HEK293T (cell line): ENCODE results near the gene GLI1.
A peak's percentile ranks its signal among the peaks of the same experiment; 100 is the strongest.
"Not testable (repeated sequence)": the region's sequence is repeated elsewhere in the genome, so short reads cannot be mapped to it uniquely, and the experiment has no call there.

Source experiments
- CTCF ChIA-PET: fragments of 350-600 bp; formaldehyde crosslinking; extraction: SDS; loops from one replicate; lab custom pipeline; 2021; ENCODE audit warnings: antibody characterized with exemption, inconsistent platforms; lab: Yijun Ruan, JAX
- POLR2A ChIA-PET: fragments of 350-600 bp; formaldehyde crosslinking; extraction: SDS; loops from one replicate; lab custom pipeline; 2020; ENCODE audit warnings: antibody characterized with exemption, inconsistent platforms; lab: Yijun Ruan, JAX
- DNase-seq: peaks from one replicate; pipeline ENCODE4 v3.0.0; 2012; ENCODE audit warnings: mixed read lengths; ENCODE audit errors: extremely low spot score
- ARNT ChIP-seq: fragments of 450-650 bp; IDR thresholded peaks from 2 replicates; pipeline ENCODE4 v1.6.1; 2017; ENCODE audit warnings: mild to moderate bottlenecking
- BHLHE40 ChIP-seq: fragments of 450-650 bp; IDR thresholded peaks from 2 replicates; pipeline ENCODE4 v1.6.1; 2016; ENCODE audit warnings: mild to moderate bottlenecking, moderate library complexity, borderline replicate concordance
- CTBP1 ChIP-seq: fragments of 450-650 bp; IDR thresholded peaks from 2 replicates; pipeline ENCODE4 v1.6.1; 2016; ENCODE audit warnings: borderline replicate concordance
- ELF4 ChIP-seq: fragments of 450-650 bp; IDR thresholded peaks from 2 replicates; pipeline ENCODE4 v1.6.1; 2017; ENCODE audit warnings: antibody characterized with exemption
- FOXA1 ChIP-seq: fragments of 450-650 bp; IDR thresholded peaks from 2 replicates; pipeline ENCODE4 v1.6.1; 2016; ENCODE audit warnings: mild to moderate bottlenecking
- FOXK2 ChIP-seq: fragments of 450-650 bp; IDR thresholded peaks from 2 replicates; pipeline ENCODE4 v1.6.1; 2016; ENCODE audit warnings: mild to moderate bottlenecking
- FOXM1 ChIP-seq: fragments of 450-650 bp; IDR thresholded peaks from 2 replicates; pipeline ENCODE4 v1.6.1; 2017; ENCODE audit warnings: mild to moderate bottlenecking, borderline replicate concordance
- HDGF ChIP-seq: fragments of 450-650 bp; IDR thresholded peaks from 2 replicates; pipeline ENCODE4 v1.6.1; 2017; ENCODE audit warnings: antibody characterized with exemption, borderline replicate concordance
- L3MBTL2 ChIP-seq: fragments of 450-650 bp; conservative IDR thresholded peaks from 2 replicates; pipeline ENCODE4 v1.6.1; 2016; ENCODE audit warnings: mild to moderate bottlenecking
- LEF1 ChIP-seq: fragments of 450-650 bp; IDR thresholded peaks from 2 replicates; pipeline ENCODE4 v1.6.1; 2017; ENCODE audit warnings: mild to moderate bottlenecking, borderline replicate concordance
- NFRKB ChIP-seq: fragments of 450-650 bp; IDR thresholded peaks from 2 replicates; pipeline ENCODE4 v1.6.1; 2016; ENCODE audit warnings: mild to moderate bottlenecking, moderate library complexity
- SP1 ChIP-seq: fragments of 450-650 bp; IDR thresholded peaks from 2 replicates; pipeline ENCODE4 v1.6.1; 2017
- SUZ12 ChIP-seq: fragments of 450-650 bp; IDR thresholded peaks from 2 replicates; pipeline ENCODE4 v1.6.1; 2016; ENCODE audit warnings: mild to moderate bottlenecking
- TARDBP ChIP-seq: fragments of 450-650 bp; IDR thresholded peaks from 2 replicates; pipeline ENCODE4 v1.6.1; 2016
- ZNF384 ChIP-seq: fragments of 450-650 bp; IDR thresholded peaks from 2 replicates; pipeline ENCODE4 v1.6.1; 2016
- TF ChIP-seq, protein P1 (sequence below): fragments of 450-650 bp; IDR thresholded peaks from 2 replicates; pipeline ENCODE4 v1.6.1; 2016

The GLI1 gene

DNA sequence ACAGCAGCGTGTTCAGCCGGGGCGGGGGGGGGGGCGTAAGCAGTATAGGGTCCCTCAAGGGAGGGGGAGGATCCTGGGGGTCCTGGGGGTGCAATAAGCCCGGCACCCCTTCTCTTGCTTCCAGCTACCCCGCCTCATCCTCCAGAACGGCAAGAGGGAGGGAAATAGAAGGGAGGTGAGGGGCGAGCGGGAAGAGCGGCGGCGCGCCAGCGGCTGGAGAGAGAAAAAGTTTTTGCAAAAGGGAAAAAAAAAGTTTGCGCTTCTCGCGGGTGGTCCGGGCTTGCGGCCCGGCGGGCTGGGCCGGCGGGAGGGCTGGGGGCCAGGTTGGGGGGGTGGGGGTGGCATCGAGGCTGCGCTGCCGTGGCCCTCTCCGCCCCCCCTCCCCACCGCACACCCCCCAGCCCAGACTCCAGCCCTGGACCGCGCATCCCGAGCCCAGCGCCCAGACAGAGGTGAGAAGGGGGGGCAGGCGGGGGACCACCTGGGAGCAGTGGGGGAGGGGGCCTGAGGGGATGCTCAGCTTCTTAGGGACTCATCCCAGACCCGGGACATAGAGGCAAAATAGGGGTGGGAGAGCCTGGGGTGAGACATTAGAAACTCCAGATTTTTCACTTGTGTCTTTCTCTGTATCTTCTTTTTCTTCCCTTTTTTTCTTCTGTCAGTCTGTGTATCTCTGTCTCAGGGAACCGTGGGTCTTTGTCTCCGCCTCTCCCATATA lies at the start of gene GLI1:
Gene GLI1, plus strand, starts transcription at position 36 of the 718 bp plus-strand sequence. CDS start 3,907 bp downstream, outside the sequence.
- DNase-seq: no peak
- TF ChIP-seq BHLHE40: no peak
- no peak for TF ChIP-seq TARDBP
- TF ChIP-seq CTBP1: no peak
- TF ChIP-seq L3MBTL2: peak; percentile 47; the same call in 1 of the 2 replicates
- no peak; the same call in 1 of the 2 replicates for TF ChIP-seq ZNF384
- TF ChIP-seq FOXK2: no peak
- no peak for TF ChIP-seq FOXA1
- POLR2A ChIA-PET: interaction anchor here (0.7 to 2.0 kb wide), 6 partner anchors 26 to 232 kb away, joined by 3 to 11 read pairs (median 3); partner anchors contain the start of genes ARHGEF25 and INHBC
- CTCF ChIA-PET: interaction anchor here (0.6 to 1.5 kb wide), 10 partner anchors 9 to 246 kb away, joined by 3 to 10 read pairs (median 3); no protein-coding TSS in a partner anchor

- POLR2A ChIA-PET: interaction anchor here (1.3 to 1.5 kb wide), 2 partner anchors 8 to 19 kb away, joined by 4 to 6 read pairs; no protein-coding TSS in a partner anchor
- TF ChIP-seq FOXA1 (no peak), NFRKB (no peak), TARDBP (no peak), SP1 (no peak), FOXK2 (no peak), CTBP1 (no peak), L3MBTL2 (no peak), LEF1 (no peak), ARNT (no peak), SUZ12 (no peak), ELF4 (no peak), HDGF (no peak), BHLHE40 (no peak), ZNF384 (no peak), FOXM1 (no peak)
- TF ChIP-seq, protein P1, sequence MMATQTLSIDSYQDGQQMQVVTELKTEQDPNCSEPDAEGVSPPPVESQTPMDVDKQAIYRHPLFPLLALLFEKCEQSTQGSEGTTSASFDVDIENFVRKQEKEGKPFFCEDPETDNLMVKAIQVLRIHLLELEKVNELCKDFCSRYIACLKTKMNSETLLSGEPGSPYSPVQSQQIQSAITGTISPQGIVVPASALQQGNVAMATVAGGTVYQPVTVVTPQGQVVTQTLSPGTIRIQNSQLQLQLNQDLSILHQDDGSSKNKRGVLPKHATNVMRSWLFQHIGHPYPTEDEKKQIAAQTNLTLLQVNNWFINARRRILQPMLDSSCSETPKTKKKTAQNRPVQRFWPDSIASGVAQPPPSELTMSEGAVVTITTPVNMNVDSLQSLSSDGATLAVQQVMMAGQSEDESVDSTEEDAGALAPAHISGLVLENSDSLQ: no peak
- CTCF ChIA-PET: interaction anchor here (0.7 to 2.3 kb wide), 2 partner anchors 42 to 48 kb away, joined by 3 to 10 read pairs; no protein-coding TSS in a partner anchor
- no peak for DNase-seq
Measured at GRCh38 chr12:57410534-57410933, 49.1 kb upstream of the GLI1 start.

GRCh38 chr12:57414160-57414559 lies 45.4 kb upstream of the GLI1 start:
- DNase-seq, POLR2A ChIA-PET, CTCF ChIA-PET: not testable (repeated sequence)

GRCh38 chr12:57415088-57415487 lies 44.5 kb upstream of the GLI1 start:
- DNase-seq: no peak
- TF ChIP-seq FOXA1: no peak
- no peak for TF ChIP-seq SUZ12
- TF ChIP-seq FOXM1: no peak
- TF ChIP-seq CTBP1: no peak
- no peak for TF ChIP-seq SP1
- TF ChIP-seq, protein P1: no peak
- TF ChIP-seq NFRKB: no peak
- no peak for TF ChIP-seq FOXK2
- no peak for TF ChIP-seq TARDBP
- no peak for TF ChIP-seq HDGF
- TF ChIP-seq ZNF384: no peak
- no peak for TF ChIP-seq BHLHE40
- no peak for TF ChIP-seq LEF1
- TF ChIP-seq ELF4: no peak
- TF ChIP-seq ARNT: no peak
- no peak for TF ChIP-seq L3MBTL2
- CTCF ChIA-PET: interaction anchor here (0.7 kb wide), 1 partner anchor 31 kb away, joined by 3 read pairs; no protein-coding TSS in a partner anchor
- POLR2A ChIA-PET: no interaction called here

DNA sequence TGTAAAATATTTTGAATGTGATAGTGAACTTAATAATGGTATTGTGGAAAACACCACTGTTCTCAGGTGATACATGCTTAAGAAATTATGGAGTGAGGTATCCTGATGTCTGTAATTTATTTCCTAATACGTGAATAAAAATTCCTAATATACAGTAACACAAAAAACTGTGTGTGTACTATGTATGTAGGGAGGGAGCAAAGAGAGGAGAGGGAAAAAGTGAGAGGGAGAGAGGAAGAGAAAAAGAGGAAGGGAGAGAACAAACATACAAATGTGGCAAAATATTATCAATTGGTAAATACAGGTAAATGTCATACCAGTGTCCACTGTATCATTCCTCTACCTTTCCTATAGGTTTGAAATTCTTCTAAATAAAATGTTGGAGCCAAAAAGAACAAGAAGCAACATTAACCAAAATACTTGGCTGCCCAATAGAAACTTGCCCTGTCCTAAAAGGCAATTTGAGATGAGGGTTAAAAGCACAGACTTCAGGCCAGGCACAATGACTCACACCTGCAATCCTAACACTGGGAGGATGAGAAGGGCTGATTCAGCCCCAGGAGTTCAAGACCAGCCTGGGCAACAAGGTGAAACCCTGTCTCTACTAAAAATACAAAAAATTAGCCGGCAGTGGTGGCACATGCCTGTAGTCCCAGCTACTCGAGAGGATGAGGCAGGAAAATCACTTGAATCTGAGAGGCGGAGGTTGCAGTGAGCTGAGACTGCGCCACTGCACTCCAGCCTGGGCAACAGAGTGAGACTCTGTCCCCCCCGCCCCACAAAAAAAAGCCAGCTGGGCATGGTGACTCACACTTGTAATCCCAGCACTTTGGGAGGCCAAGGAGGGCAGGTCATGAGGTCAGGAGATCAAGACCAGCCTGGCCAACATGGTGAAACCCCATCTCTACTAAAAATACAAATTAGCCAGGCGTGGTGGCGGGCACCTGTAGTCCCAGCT lies 43.3 kb upstream of the GLI1 start:
- no peak for DNase-seq
- ChIA-PET CTCF (no interaction called here), POLR2A (interaction anchor here (1.2 to 1.6 kb wide), 2 partner anchors 36 to 39 kb away, joined by 3 read pairs; partner anchors contain the start of gene INHBE)
- TF ChIP-seq FOXK2 (no peak), CTBP1 (no peak), L3MBTL2 (no peak), BHLHE40 (no peak), NFRKB (no peak), HDGF (no peak), FOXA1 (no peak), SUZ12 (no peak), ARNT (no peak), LEF1 (no peak), SP1 (no peak), ELF4 (no peak), ZNF384 (no peak), TARDBP (no peak)
- TF ChIP-seq, protein P1: no peak
